GM19438 (cell line): ENCODE data around the gene GALNT18.
A peak's percentile ranks its signal among the peaks of the same experiment; 100 is the strongest.

Experiments used
- ATAC-seq: cut with Tn5 transposase; IDR thresholded peaks from one replicate; pipeline ENCODE4 v1.9.1; 2021; ENCODE audit warnings: low read depth; ENCODE audit not compliant: unreplicated experiment

GALNT18 gene

DNA sequence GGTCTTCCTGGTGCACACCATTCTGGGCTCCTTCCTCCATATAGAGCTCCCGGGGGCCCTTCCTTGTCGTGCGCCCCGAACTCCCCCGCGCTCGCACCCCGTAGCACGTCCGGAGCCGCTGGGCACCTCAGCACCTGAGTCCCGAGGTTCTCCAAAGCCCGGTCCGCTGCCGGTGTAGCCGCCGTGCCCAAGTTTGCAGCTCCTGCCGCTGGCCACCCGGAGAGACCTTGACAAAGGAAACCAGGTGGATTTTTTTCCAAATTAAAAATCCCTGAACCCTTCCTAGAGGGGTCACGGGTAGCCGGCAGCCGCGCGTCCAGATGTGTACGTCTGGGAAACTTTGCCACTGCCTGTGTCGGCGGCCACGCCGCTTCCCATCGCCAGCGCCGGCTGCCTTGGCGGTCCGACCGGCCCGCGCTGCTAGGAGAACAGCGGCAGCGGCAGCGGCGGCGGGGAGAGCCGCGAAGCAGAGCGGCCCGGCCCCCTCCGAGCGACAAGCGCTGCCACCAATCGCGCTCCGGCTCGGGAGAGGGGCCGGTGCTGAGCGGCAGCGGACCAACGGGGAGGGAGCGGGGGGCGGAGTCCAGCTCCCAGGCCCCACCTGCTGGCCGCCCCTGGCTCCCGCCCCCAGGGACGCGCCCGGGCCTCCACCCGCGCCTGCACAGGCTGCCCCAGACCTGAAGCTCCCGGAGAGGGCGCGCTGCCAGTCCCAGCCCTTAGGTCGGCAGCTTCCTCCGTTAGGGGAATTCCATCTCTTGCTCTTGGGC lies at the start of gene GALNT18:
TSS of gene GALNT18 (minus strand) at position 433 of the 767 bp plus-strand sequence.
- peak; percentile 80 for ATAC-seq

- no peak for ATAC-seq
These were observed 48.8 kb upstream of the GALNT18 start for GRCh38 chr11:11670574-11670973.

DNA sequence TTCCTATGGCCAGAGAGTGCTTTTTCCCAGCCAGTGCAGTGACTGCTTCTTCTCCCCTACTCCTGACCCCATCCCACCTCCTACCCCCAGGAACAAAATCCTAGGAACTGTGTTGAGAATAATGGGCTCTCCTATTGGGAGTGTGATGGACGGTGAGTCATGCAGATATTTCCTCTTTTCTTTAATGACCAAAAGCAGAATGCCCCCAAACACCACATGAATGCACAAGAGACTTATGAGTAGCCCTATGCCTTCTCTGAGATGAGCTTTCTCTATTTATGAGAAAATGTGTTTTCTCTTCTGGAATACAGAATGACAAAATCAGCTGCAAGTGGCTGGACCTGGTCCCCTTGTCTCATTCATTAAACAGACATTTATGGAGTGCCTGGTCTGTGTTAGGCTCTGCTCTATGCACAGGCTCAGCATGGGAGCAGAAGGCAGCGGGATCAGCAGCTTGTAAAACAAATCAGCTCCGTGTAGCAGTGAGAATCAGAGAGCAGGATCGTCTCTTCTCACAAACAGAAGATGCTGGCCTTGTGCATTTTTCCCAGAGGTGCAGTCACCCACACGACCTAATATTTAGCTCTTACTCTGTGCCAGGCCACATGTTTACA lies 47.5 kb upstream of the GALNT18 start:
- no peak for ATAC-seq

DNA sequence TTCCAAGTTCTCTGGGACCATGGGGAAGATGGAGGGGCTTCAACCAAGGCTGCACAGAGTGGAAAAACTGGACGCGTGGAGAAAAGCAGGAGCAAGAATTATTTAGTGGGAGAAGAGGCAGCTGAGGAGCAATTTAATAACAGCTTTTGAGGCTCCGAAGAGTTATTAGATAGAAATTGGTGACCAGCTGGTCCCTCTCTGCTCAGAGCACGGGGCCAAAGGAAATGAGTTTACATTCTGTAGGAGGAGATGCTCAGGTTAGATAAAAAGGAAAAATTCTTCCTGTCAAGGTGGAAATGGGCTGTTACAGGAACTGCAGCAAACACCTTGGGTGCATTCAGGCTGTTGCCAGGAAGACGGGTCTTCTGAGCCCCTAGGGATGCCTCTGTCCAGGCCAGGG lies 47.0 kb upstream of the GALNT18 start:
- ATAC-seq: no peak

- ATAC-seq: no peak
These were observed 46.5 kb upstream of the GALNT18 start for GRCh38 chr11:11668274-11668673.

DNA sequence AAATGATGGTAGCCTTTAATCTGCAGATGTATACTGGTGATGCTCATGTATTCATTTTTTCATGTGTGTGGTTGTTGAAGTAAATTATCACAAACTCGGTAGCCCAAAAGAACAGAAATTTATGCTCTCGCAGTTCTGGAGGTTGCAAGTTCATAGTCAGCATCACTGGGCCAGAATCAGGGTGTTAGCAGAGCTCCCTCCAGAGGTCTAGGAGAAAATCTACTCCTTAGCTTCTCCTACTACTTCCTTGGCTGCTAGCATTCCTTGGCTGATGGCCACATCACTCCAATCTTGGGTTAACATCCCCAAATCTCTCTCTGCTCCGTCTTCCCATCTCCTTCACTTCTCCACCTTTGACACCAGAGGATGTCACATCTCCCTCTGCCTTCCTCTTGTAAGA lies 45.3 kb upstream of the GALNT18 start:
- ATAC-seq: no peak

- no peak for ATAC-seq
These were observed 43.6 kb upstream of the GALNT18 start for GRCh38 chr11:11665407-11665806.

DNA sequence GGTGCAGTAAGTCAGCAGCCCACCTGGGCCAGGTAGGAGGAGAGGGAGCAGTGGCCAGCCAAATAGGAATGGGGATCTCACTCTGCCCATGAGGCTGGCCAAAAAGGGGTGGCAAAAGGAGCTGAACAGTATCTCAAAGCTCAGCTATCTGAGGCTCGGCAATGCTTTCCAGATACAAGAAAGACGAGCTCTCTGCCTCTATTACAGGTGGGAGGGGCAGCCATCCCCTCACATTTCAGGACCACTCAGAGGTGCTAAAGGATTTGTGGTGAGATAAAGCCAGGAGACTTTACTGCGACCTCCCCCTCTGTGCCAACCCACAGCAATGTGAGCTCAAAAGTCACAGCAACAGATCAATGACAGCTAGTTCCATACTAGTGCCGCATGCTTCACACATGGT lies 42.1 kb upstream of the GALNT18 start:
- ATAC-seq: no peak

GRCh38 chr11:11662578-11662977 lies 40.8 kb upstream of the GALNT18 start:
- ATAC-seq: no peak

GRCh38 chr11:11661326-11662040 lies 39.7 kb upstream of the GALNT18 start:
- ATAC-seq: no peak

DNA sequence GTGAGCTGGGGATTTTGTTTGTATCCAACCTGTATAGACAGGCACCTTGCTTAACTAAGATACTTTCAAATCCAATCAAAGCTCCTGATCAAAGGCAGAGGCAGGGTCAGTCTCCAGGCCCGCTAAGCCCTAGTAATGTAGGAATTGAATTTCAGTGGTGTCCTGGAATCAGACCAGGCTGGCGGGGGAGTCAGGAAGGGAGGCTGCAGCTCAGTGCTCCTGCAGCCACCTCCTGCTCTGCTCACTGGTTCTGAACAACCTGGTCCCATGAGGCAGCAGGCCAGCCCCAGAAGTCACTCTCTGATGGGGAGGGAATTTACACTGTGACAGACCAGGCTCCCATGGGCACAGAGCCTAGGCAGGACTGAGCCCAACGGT lies 38.5 kb upstream of the GALNT18 start:
- no peak for ATAC-seq

DNA sequence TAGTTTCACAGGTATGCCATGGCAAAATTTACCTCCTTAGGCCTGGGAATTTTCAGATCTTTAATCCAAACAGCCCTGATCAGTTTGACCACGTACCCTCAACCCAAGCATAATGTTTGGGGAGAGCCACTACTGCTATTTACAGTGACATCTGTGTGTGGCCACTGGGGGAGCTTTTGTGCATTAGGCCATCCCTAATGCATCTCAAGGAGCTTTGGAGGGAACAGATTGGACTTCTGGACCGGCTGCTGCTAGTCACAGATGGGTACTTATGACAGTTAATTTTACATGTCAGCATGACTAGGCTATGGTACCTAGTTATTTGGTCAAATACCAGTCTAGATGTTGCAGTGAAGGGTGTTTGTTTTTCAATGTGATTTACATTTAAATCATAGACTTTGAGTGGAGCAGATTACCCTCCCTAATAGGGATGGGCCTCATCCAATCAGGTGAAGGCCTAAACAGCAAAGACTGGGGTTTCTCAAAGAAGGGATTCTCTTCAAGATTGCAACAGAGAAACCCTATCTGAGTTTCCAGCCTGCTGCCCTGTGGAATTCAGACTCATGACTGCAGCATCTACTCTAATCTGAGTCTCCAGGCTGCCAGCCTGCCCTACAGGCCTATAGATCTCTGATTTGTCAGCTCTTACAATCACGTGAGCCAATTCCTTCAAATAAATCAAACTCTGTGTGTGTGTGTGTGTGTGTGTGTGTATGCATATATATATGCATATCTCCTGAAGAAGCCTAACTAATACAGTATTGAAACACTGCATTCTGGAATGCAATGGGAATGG lies 38.0 kb upstream of the GALNT18 start:
- ATAC-seq: no peak

GRCh38 chr11:11657218-11657955 lies 35.6 kb upstream of the GALNT18 start:
- ATAC-seq: no peak

- no peak for ATAC-seq
These were observed 19.8 kb upstream of the GALNT18 start for GRCh38 chr11:11641581-11641980.

GRCh38 chr11:11640996-11641395 lies 19.2 kb upstream of the GALNT18 start:
- ATAC-seq: no peak

GRCh38 chr11:11640152-11640551 lies 18.3 kb upstream of the GALNT18 start:
- no peak for ATAC-seq

- ATAC-seq: no peak
These were observed 14.9 kb upstream of the GALNT18 start for GRCh38 chr11:11636671-11637070.

GRCh38 chr11:11635443-11635842 lies 13.6 kb upstream of the GALNT18 start:
- ATAC-seq: no peak

- ATAC-seq: no peak
These were observed 7.6 kb upstream of the GALNT18 start for GRCh38 chr11:11629368-11629767.

GRCh38 chr11:11628651-11629050 lies 6.8 kb upstream of the GALNT18 start:
- ATAC-seq: no peak
